GM19193 (cell line): Measurements from ENCODE around the gene CRYGN.

Experiments
- POLR2A ChIP-seq: IDR thresholded peaks from 4 replicates; pipeline ENCODE4 v1.6.1; 2011; ENCODE audit not compliant: insufficient read depth, insufficient read length; ENCODE audit errors: extremely low read depth

The CRYGN gene

DNA sequence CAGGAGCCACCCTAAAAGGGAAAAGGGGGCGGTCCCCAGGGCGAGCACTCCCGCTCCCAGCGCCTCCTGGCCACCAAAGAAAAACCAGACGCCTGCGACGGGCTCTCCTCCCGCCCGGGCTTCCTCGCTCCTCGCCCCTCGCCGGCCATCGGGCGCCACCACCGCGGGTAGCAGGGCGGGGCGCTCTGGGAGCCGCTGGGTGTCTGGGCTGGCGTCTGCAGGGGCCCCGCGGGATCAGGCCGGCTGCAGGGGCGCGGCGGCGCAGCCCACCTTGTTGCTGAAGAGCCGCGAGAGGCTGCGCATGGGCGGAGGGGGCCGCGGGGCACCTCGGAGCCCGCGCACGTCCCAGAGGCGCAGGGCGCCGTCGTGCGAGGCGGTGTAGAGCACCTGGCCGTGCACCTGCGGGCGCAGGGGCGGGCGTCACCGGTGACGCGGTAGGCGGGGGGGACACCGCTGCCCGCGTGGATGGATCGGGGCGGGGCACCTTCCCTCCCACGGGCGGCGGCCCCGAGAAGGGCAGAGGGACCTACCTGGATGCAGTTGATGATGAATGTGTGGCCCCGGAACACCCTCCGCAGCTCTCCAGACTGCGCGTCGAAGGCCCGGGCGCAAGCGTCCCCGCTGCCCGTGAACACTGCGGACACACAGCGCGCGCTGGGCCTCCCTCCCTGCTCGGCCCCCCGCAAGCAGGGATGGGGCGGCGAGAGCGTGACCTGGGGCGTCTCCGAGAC is 58.4 kb downstream of the CRYGN start:
- TF ChIP-seq POLR2A, result no peak

DNA sequence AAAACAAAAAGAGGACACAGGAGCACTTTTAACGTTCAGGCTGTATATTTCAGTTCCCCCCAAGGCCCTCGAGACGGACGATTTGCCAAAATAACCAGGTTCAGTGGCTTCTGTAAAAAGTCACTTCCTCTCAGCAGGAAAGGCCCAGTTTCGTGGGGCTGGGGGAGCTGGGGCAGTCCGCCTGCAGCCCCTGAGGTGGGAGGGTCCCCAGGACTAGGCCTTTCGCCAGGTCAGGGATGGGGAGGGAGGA is 58.9 kb downstream of the CRYGN start:
- no peak for TF ChIP-seq POLR2A

DNA sequence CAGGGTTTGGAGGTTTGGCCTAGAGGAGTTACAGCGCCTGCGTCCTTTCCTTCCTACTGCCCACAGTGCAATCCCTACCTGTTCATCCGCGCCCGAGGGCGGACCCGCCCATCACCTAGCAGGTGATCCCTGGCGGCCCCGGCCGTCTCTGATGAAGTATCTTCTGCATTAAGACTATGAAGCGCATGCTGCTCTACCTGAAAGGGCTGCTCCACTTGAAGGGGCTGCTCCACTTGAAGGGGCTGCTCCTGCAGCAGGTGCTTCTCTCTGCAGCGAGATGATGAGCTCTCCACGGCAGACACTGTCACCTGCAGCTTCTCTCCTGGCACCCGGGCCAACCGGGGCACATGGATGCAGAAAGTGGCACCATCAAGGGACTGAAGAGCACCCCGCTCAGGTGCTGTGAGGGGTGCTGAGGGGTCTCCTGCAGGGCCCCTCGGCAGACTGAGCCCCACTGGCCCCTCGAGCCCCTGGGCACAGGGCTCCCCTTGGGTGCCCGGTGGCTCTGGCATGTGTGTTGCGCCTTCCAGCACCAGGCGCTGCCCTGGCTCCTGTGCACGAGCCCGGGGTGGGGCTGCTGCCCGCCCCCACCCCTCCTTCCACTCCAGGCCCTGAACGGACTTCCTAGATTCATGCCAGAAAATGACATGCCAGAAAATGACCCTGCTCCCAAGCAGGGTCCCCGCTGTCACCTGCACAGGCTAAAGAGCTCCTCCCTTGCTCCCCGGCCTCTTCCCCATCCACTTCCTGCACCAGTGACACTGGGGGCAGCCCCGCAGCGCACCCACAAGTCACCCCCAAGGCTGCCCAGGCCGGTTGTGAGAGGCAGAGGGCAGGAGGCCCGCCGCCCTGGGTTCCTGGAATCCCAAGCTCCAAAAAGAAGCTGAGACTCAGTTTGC is 59.5 kb downstream of the CRYGN start:
- TF ChIP-seq POLR2A, result no peak

DNA sequence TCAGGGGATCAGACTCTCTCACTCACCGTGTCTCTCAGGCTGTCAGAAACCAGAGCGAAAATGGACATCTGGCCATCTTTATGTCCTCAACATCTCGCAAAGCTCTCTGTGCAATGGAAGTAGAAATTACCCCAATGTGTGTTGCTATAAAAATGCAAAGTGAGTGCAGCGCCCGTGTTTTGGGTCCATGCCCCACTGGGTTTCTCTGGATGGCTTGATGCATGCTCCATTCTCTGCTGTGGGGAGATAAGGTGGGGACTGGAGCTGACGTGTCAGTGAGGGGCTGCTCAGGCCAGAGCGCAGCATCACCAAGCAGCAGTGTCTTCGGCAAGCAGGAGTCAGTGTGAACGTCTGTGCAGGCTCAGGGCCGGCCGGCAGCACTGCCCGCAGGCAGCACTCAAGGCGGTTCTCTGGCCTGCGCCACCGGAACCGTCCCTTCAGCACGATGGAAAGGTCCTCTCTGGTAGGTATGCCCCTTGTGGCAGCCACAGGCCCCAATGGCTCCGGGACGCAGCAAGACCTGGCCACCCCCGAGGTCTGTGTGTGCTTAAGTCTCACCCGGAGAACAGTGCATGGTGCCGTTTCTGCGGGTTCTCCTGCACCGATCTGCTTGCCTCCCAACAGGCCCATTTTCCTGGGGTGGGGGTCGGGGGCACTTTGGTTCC is 60.3 kb downstream of the CRYGN start:
- no peak for TF ChIP-seq POLR2A

DNA sequence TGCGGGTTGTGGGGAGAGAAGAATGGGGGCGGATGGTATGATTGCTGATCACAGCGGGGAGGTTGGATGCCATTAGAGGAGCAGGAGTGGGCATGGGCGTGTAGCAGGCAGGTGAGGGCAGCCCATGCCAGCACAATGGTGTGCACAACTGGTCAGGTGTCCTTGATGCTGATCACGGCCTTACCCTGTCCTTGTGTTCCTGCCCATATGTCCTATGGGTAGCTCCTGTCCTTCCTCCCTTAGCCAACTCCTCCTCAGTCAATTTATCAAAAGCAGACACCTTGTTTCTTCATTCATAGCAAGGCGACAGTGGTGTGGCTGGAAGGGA is 60.8 kb downstream of the CRYGN start:
- no peak for TF ChIP-seq POLR2A
